ENCODE data around the gene MARCHF9. TPM values are rescaled to one million over a fixed set of nuclear protein-coding genes. Genes with fewer than 3 reads are reported as not detected.

The MARCHF9 gene
- total RNA-seq, 6 experiments from 2014 or later: 0.94 to 3.2 (median 1.2) TPM

GRCh38 chr12:57715786-57716185 lies 39.1 kb upstream of the MARCHF9 start:
- H3K27ac Mint-ChIP-seq: no peak overlapping the region
- no peak for TF ChIP-seq CTCF (IDR thresholded peaks at IDR 0.05)
- H3K4me3 Mint-ChIP-seq: no peak overlapping the region
- H3K9me3 Mint-ChIP-seq: no peaks in the 10 kb centered on the region
- H3K4me1 Mint-ChIP-seq (ENCODE audit: low read depth): no peaks in the 10 kb centered on the region
- DNase-seq: no peak
- H3K27me3 Mint-ChIP-seq (ENCODE audit: insufficient read depth): no peaks in the 10 kb centered on the region
- H3K36me3 Mint-ChIP-seq (ENCODE audit: low read depth): peaks cover 31% of the 10 kb centered on the region

DNA sequence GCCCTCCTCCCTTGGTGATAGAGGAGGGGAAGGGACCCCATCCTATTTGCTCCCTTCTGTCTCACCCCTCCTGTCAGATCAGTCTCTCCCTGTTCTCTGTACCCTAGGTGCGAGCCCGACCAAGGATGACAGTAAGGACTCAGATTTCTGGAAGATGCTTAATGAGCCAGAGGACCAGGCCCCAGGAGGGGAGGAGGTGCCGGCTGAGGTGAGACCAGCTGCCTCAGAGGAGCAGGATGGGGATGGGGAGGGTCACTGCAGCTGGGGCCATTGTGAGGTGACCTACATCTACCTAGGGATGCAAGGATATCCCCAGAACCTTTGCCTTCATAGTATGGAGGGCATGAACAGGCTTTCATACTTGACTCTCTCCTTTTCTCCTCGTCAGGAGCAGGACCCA lies 38.6 kb upstream of the MARCHF9 start:
- peaks cover 31% of the 10 kb centered on the region for H3K36me3 Mint-ChIP-seq (ENCODE audit: low read depth)
- H3K27ac Mint-ChIP-seq: no peak overlapping the region
- no peaks in the 10 kb centered on the region for H3K27me3 Mint-ChIP-seq (ENCODE audit: insufficient read depth)
- TF ChIP-seq CTCF (IDR thresholded peaks at IDR 0.05): no peak
- no peaks in the 10 kb centered on the region for H3K4me1 Mint-ChIP-seq (ENCODE audit: low read depth)
- H3K4me3 Mint-ChIP-seq: no peak overlapping the region
- no peaks in the 10 kb centered on the region for H3K9me3 Mint-ChIP-seq
- no peak for DNase-seq

- TF ChIP-seq CTCF (IDR thresholded peaks at IDR 0.05): no peak
- Mint-ChIP-seq H3K4me1 (ENCODE audit: low read depth) (no peaks in the 10 kb centered on the region), H3K27me3 (ENCODE audit: insufficient read depth) (no peaks in the 10 kb centered on the region; the same call in 1 of the 2 replicates), H3K27ac (no peak overlapping the region), H3K36me3 (ENCODE audit: low read depth) (peaks cover 28% of the 10 kb centered on the region), H3K9me3 (no peaks in the 10 kb centered on the region), H3K4me3 (no peak overlapping the region)
- DNase-seq: no peak
Measured at GRCh38 chr12:57717131-57717530, 37.8 kb upstream of the MARCHF9 start.

DNA sequence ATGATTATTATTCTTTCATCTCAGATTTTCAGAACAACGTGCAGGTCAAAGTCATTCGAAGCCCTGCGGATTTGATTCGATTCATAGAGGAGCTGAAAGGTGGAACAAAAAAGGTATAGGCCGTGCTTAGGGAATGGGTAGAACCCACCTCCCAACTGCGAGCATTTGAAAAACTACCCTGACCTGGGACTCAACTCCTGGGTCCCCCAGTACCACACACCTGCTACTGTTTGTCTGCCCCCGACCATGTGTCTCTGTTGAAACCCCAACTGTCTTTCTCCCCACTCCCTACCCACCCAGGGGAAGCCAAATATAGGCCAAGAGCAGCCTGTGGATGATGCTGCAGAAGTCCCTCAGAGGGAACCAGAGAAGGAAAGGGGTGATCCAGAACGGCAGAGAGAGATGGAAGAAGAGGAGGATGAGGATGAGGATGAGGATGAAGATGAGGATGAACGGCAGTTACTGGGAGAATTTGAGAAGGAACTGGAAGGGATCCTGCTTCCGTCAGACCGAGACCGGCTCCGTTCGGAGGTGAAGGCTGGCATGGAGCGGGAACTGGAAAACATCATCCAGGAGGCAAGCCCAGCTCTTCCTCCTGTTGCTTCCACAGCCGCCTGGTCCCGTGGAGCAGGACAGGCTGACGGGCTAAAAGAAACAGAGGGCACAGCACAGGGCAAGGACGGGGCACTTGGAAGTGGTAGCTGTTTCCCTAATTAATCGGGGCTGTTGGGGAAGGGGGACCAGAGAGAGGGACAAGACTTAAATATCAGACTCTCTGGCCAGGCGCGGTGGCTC lies 36.9 kb upstream of the MARCHF9 start:
- H3K4me3 Mint-ChIP-seq: no peak overlapping the region

More for the DNA sequence above, 36.9 kb upstream of the MARCHF9 start:
- Mint-ChIP-seq H3K27me3 (ENCODE audit: insufficient read depth) (no peaks in the 10 kb centered on the region; the same call in 1 of the 2 replicates), H3K9me3 (no peaks in the 10 kb centered on the region), H3K4me1 (ENCODE audit: low read depth) (no peaks in the 10 kb centered on the region), H3K36me3 (ENCODE audit: low read depth) (peaks cover 27% of the 10 kb centered on the region), H3K27ac (no peak overlapping the region)
- no peak for DNase-seq
- TF ChIP-seq CTCF (IDR thresholded peaks at IDR 0.05): no peak
